Measurements from ENCODE around the gene RASSF5.

- TF ChIP-seq CTCF (IDR thresholded peaks at IDR 0.05; ENCODE audit: poor library complexity, severe bottlenecking) (no peak), RAD21 (conservative IDR thresholded peaks at IDR 0.05) (no peak)
Measured at GRCh38 chr1:206554701-206555472, 47.6 kb downstream of the RASSF5 start.

All from neural cell (in vitro differentiated cells).